ENCODE data around the gene PAX2. TPM values are rescaled to one million over a fixed set of nuclear protein-coding genes. Genes with fewer than 3 reads are reported as not detected.

Gene PAX2
- total RNA-seq, 1 experiment from 2014 or later = 0.09 TPM

DNA sequence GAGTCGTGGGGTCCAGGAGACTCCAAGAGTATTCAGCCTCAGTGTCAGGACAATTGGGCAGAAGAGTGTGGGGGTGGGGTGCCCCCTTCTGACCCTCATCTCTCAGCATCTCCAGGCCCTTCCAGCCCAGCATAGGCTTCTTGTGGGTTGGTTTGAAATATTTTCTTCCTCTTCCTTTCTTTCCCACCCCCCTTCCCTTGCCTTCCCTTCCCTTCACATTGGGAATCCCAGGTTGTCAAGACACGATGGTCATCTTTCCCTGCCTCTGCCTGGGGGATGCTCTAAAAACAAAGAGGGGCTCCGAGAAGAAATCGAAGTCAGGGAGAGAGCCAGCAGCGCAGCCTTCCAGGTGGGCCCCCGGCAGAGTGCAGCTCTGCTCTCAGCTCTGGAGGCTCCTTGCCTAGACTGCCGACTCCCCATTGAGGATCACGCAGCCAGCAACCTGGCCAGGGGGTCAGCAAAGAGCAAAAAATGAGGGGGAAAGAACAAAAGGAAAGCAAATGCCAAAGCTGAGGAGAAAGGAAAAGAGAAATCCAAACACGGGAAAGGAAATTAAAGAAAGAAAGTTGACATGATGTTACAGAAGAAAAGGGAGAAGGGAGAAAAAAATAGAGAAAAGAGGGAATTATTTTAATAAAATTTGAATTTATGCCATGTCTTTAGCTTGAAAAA, 1.5 kb downstream of the PAX2 start:
- ATAC-seq (no peak), DNase-seq (ENCODE audit: low spot score) (no peak)
- no peaks in the 10 kb centered on the region for H3K36me3 Mint-ChIP-seq
- H3K27me3 Mint-ChIP-seq (ENCODE audit: low read depth) = peaks cover 96% of the 10 kb centered on the region
- POLR2A ChIA-PET = interaction anchor here (0.7 kb wide), 1 partner anchor 180 kb away, joined by 6 read pairs; no protein-coding TSS in a partner anchor
- CTCF ChIA-PET = interaction anchor here (1.1 to 1.3 kb wide), 2 partner anchors 177 to 184 kb away, joined by 4 to 6 read pairs; no protein-coding TSS in a partner anchor
- H3K4me3 Mint-ChIP-seq = peak overlapping the region; percentile 64
- TF ChIP-seq NR2C2 (CRISPR knock-in tag; IDR thresholded peaks at IDR 0.05) = no peak
- no peak for TF ChIP-seq NR3C1 (CRISPR knock-in tag; conservative IDR thresholded peaks at IDR 0.05; ENCODE audit: low read depth)
- no peak for TF ChIP-seq NFATC4 (CRISPR knock-in tag; IDR thresholded peaks at IDR 0.05)
- no peak for TF ChIP-seq FOXP1 (CRISPR knock-in tag; IDR thresholded peaks at IDR 0.05; ENCODE audit: borderline replicate concordance)
- no peak for TF ChIP-seq ZNF416 (CRISPR knock-in tag; IDR thresholded peaks at IDR 0.05)
- TF ChIP-seq E2F4 (CRISPR knock-in tag; IDR thresholded peaks at IDR 0.05; ENCODE audit: borderline replicate concordance, low read depth) = no peak
- TF ChIP-seq SP1 (CRISPR knock-in tag; conservative IDR thresholded peaks at IDR 0.05) = no peak
- TF ChIP-seq ZNF425 (CRISPR knock-in tag; conservative IDR thresholded peaks at IDR 0.05) = no peak
- TF ChIP-seq, protein P1, sequence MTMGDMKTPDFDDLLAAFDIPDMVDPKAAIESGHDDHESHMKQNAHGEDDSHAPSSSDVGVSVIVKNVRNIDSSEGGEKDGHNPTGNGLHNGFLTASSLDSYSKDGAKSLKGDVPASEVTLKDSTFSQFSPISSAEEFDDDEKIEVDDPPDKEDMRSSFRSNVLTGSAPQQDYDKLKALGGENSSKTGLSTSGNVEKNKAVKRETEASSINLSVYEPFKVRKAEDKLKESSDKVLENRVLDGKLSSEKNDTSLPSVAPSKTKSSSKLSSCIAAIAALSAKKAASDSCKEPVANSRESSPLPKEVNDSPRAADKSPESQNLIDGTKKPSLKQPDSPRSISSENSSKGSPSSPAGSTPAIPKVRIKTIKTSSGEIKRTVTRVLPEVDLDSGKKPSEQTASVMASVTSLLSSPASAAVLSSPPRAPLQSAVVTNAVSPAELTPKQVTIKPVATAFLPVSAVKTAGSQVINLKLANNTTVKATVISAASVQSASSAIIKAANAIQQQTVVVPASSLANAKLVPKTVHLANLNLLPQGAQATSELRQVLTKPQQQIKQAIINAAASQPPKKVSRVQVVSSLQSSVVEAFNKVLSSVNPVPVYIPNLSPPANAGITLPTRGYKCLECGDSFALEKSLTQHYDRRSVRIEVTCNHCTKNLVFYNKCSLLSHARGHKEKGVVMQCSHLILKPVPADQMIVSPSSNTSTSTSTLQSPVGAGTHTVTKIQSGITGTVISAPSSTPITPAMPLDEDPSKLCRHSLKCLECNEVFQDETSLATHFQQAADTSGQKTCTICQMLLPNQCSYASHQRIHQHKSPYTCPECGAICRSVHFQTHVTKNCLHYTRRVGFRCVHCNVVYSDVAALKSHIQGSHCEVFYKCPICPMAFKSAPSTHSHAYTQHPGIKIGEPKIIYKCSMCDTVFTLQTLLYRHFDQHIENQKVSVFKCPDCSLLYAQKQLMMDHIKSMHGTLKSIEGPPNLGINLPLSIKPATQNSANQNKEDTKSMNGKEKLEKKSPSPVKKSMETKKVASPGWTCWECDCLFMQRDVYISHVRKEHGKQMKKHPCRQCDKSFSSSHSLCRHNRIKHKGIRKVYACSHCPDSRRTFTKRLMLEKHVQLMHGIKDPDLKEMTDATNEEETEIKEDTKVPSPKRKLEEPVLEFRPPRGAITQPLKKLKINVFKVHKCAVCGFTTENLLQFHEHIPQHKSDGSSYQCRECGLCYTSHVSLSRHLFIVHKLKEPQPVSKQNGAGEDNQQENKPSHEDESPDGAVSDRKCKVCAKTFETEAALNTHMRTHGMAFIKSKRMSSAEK (CRISPR knock-in tag; IDR thresholded peaks at IDR 0.05; ENCODE audit: borderline replicate concordance) = no peak
- TF ChIP-seq ESRRA (CRISPR knock-in tag; IDR thresholded peaks at IDR 0.05; ENCODE audit: borderline replicate concordance) = no peak
- no peak for TF ChIP-seq AFF4 (CRISPR knock-in tag; IDR thresholded peaks at IDR 0.05; ENCODE audit: borderline replicate concordance)
- no peak overlapping the region for H3K27ac Mint-ChIP-seq
- no peaks in the 10 kb centered on the region for H3K9me3 Mint-ChIP-seq
- peaks cover 49% of the 10 kb centered on the region for H3K4me1 Mint-ChIP-seq

Data from WTC11 (cell line).